Measurements from ENCODE around the gene PLCB3. TPM values are rescaled to one million over a fixed set of nuclear protein-coding genes. Genes with fewer than 3 reads are reported as not detected.
A peak's percentile ranks its signal among the peaks of the same experiment; 100 is the strongest.

Gene PLCB3
- polyA plus RNA-seq, 4 donors = 11.8 to 17.5 (median 14.8) TPM

DNA sequence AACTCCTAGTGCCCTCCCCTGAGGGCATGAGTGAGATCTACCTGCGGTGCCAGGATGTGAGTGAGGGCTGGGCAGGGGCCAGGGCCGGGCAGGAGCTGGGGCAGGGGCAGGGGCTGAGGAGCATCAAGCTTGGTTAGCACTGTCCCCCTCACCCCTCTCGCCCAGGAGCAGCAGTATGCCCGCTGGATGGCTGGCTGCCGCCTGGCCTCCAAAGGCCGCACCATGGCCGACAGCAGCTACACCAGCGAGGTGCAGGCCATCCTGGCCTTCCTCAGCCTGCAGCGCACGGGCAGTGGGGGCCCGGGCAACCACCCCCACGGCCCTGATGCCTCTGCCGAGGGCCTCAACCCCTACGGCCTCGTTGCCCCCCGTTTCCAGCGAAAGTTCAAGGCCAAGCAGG lies 31.1 kb upstream of the PLCB3 start:
- no peak for DNase-seq (ENCODE audit: low read depth in 4 of 4, low spot score in 2 of 4)

GRCh38 chr11:64220798-64221197 lies 30.5 kb upstream of the PLCB3 start:
- DNase-seq (ENCODE audit: low read depth in 4 of 4, low spot score in 2 of 4) = no peak

- DNase-seq (ENCODE audit: low read depth in 4 of 4, low spot score in 2 of 4) = no peak
Observed at GRCh38 chr11:64222651-64223000, 28.7 kb upstream of the PLCB3 start.

DNA sequence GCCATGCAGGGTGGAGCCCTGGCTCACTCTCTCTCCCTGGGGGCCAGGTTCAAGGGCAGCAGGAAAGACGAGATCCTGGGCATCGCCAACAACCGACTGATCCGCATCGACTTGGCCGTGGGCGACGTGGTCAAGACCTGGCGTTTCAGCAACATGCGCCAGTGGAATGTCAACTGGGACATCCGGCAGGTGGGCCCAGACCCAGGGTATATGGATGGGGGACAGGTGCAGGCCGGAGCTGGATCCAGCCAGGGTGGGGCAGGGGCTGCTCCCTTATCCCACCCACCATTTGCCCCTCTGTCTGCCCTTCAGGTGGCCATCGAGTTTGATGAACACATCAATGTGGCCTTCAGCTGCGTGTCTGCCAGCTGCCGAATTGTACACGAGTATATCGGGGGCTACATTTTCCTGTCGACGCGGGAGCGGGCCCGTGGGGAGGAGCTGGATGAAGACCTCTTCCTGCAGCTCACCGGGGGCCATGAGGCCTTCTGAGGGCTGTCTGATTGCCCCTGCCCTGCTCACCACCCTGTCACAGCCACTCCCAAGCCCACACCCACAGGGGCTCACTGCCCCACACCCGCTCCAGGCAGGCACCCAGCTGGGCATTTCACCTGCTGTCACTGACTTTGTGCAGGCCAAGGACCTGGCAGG lies 28.2 kb upstream of the PLCB3 start:
- DNase-seq (ENCODE audit: low read depth in 4 of 4, low spot score in 2 of 4) = no peak

DNA sequence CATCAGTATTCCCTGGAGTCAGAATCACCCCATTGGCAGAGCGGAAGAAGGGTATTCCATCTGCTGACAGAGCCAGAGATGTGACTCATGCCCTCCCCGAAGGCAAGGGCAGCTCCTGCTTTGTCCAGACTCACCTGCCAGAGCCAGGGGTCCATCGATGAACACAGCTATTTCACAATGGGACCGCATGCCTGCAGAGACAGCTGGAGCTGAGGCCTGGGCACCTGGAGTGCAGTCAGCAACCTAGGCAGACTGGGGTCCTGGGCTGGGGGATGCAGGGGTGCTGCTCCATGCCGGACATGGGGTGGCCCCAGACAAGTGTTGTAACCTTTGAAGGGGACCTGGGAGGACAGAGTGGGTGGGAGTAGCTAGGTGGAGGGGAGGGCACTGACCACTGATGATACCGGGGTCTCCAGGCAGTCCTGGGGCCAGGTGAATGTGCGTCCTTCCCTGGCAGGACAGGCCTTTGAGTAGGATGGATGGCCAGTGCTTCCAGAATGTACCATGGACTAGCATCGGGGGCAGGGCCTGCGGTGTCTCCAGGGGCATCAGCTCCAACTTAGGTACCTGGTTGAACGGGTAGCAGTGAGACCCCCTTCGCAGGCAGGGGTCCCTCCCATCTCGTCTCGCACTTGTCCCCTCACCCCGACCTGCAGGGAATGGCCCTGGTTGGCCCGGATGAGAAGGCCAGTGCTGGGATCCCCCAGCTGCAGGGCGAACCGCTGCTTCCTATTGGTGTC lies 27.0 kb upstream of the PLCB3 start:
- no peak for DNase-seq (ENCODE audit: low read depth in 4 of 4, low spot score in 2 of 4)

GRCh38 chr11:64224891-64225607 lies 26.3 kb upstream of the PLCB3 start:
- no peak for DNase-seq (ENCODE audit: low read depth in 4 of 4, low spot score in 2 of 4)

DNA sequence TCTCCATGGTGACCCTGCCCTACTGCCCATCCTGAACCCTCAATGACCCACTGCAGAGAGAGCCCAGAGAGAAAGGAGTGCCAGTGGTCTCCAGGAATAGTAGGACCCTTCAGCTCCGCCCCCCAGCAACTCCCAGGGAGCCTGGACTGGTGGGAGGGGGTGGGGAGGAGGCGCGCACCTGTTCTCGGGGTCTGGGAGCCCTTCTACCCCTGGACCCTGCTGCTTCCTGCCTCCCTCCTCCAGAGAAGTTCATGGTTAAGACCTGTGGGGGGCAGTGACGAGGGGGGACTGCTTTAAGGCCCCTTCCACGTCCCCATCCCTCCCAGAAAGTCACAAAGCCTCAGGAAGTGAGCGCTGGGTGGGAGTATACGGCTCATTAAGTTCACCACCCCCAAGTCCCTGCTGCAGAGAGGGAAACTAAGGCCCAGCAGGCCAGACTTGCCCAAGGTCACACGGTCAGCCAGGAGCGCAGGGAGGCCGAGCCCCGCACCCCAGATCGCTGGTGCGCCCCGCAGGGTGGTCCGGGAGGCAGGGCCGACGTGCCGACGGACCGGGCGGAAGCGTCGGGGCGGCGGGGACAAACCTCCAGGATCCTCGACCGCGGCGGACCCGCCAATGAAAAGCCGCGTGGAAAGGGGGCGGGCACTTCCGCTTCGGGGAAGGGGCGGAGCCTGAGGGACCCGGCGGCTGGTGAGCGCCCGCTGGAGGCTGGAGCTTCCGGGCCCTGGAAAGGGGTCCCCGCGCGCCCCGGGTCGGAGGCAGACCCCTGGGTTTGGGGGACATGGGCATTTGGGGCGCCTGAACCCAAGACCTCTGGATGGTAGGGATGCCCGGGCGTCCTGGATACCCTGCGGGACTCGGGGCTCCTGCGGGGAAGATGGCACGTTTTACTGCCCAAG lies 25.5 kb upstream of the PLCB3 start, which contains the start of the genes NUDT22 and TRPT1:
Gene NUDT22 (plus strand): TSS at position 667 of the 899 bp plus-strand sequence. CDS start 379 bp downstream, outside the sequence.
Gene TRPT1 (minus strand): TSS at position 579 of the 899 bp plus-strand sequence. CDS start 326 bp downstream, at position 253.
- DNase-seq (ENCODE audit: low read depth in 4 of 4, low spot score in 2 of 4) = peak in 2 of 4 donors; percentile 82 to 83

DNA sequence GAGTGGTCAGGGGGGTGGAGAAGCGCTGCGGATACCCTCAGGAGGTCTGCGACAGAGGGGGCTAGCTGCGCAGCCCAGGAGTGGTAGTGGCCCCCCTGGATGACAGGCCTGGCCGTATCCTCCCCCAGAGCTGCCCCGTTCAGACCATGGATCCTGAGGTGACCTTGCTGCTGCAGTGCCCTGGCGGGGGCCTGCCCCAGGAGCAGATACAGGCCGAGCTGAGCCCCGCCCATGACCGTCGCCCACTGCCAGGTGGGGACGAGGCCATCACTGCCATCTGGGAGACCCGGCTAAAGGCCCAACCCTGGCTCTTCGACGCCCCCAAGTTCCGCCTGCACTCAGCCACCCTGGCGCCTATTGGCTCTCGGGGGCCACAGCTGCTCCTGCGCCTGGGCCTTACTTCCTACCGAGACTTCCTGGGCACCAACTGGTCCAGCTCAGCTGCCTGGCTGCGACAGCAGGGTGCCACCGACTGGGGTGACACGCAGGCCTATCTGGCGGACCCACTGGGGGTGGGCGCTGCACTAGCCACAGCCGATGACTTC lies 24.8 kb upstream of the PLCB3 start:
- DNase-seq (ENCODE audit: low read depth in 4 of 4, low spot score in 2 of 4) = no peak

DNA sequence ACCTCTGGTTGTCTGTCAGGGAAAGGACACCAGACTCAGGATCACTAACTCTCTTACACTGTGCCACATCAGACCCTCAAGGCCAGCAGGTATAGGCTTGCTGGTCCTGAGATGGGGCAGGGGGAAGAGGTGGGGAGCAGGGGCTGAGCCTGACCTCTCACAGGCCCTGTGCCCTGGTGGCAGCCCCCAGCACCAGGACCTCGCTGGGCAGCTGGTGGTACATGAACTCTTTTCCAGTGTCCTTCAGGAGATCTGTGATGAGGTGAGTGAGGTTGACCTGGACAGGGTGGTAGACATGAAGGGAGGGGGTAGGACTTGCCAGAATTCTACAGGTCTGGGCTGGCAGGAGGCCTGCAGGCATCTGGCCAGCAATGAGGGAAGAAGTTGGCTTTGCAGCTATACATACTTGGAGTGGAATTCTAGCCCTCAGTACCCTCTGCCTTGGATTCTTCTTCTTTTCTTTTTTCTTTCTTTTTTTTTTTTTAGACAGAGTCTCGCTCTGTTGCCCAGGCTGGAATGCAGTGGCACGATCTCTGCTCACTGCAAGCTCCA lies 23.8 kb upstream of the PLCB3 start:
- no peak for DNase-seq (ENCODE audit: low read depth in 4 of 4, low spot score in 2 of 4)

DNA sequence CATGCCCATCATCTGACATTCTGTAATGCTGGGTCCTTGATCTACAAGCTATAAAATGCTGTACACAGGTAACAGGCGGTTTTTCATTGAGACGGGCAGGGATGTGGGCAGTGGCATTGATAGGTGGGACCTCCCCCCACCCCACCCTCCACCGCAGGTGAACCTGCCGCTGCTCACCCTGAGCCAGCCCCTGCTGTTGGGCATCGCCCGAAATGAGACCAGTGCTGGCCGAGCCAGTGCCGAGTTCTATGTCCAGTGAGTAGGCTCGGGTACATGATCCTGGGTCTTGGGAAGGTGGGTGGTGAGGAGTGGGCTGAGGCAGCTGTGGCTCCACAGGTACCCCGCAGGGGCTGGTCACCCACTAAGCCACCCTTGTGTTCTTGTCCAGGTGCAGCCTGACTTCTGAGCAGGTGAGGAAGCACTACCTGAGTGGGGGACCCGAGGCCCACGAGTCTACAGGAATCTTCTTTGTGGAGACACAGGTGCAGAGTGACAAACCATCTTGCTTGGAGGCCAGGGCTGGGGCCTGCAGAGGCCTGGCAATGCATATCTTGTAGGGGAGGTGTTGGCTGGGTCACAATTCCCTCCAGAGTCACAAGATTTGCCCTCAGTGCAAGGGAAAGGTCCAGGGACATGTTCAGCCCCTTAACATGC lies 22.1 kb upstream of the PLCB3 start:
- DNase-seq (ENCODE audit: low read depth in 4 of 4, low spot score in 2 of 4) = no peak

DNA sequence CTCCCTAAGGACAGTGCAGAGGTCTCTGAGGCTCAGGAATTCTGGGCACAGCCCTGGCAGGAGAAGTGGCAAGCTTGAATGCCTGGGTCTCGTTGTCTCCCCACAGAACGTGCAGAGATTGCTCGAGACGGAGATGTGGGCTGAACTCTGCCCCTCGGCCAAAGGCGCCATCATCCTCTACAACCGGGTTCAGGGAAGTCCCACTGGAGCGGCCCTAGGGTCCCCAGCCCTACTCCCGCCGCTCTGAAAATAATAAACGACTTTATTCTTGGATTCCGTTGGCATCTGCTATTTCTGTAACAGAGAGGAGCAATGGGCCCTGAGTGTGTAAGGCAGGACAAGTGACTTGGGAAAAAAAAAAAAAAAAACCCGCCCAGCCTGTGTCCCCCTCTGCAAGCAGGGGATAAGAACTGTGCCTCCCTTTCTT lies 21.6 kb upstream of the PLCB3 start:
- no peak for DNase-seq (ENCODE audit: low read depth in 4 of 4, low spot score in 2 of 4)

DNA sequence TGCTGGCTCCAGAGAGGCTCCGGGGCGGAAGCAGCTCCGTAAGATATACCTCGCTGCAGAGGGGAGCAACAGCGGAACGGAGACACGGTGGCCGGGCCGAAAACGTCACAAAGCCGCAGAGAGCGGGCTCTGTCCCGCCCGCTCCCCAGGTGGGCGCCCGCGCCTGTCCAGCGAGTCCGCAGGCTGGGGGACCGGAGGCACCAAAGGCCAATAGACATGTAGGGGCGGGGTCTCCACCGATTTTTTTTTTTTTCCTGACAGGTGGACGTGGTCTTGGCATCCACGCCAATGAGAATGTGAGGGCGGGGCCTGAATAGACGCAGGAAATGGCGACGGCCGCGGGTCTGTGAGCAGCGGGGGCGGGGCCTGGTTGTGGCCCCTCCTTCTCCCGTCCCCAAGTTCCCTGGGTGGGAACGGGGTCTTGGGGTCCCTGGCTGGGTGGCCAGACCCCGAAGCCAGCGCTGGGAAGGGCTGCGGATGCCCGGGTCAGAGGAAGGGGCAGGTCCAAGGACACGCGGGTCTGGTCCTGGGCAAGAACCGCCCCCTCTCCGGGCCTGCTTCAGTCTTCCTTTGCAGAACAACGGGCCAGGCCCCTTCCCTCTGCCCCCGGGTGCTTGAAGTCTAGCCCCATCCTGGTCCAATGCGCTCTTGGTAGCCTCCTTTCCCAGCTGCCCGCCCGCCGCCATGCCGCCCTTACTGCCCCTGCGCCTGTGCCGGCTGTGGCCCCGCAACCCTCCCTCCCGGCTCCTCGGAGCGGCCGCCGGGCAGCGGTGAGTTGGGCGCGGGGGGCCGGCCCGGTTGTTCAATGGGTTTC lies 21.0 kb upstream of the PLCB3 start, which contains the start of gene DNAJC4:
Gene DNAJC4 (plus strand): TSS at position 378 of the 814 bp plus-strand sequence. CDS start 307 bp downstream, at position 685.
- DNase-seq (ENCODE audit: low read depth in 4 of 4, low spot score in 2 of 4) = peak; percentile 83 to 95 (median 86)

DNA sequence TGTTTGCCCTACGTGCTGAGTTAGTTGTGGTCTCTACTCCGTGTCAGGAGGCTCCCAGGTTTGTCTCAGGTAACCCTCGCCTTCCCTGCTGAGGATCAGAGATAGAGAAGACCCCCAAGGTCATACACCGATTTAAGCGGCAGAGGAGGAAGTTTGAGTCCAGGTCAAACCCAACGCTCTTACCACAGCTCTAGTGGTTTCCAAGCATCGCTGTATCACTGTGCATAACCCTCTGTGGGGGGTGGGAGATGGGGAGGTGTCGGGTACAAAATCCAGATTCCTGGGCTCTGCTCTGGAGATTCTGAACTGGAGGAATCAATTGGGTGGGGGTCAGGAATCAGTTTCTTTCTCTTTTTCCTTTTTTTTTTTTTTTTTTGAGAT lies 20.4 kb upstream of the PLCB3 start:
- no peak for DNase-seq (ENCODE audit: low read depth in 4 of 4, low spot score in 2 of 4)

GRCh38 chr11:64231546-64231945 lies 19.8 kb upstream of the PLCB3 start:
- DNase-seq (ENCODE audit: low read depth in 4 of 4, low spot score in 2 of 4) = no peak

- no peak for DNase-seq (ENCODE audit: low read depth in 4 of 4, low spot score in 2 of 4)
Observed at GRCh38 chr11:64232182-64232966, 19.0 kb upstream of the PLCB3 start.

DNA sequence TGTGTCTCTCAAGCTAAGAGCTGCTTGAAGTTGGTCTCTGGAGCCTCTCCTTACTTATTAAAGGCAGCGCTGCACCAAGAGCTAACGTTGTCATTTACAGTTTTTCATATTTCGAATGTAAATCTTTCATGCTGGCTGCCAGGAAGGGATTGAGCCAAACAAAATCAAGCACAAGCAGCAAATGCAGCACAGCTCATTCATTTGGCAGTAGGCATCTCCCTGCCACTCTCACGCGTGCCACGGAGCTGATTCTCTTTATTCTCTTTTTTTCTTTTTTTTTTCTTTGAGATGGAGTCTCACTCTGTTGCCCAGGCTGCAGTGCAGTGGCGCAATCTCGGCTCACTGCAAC lies 18.4 kb upstream of the PLCB3 start:
- DNase-seq (ENCODE audit: low read depth in 4 of 4, low spot score in 2 of 4) = no peak

DNA sequence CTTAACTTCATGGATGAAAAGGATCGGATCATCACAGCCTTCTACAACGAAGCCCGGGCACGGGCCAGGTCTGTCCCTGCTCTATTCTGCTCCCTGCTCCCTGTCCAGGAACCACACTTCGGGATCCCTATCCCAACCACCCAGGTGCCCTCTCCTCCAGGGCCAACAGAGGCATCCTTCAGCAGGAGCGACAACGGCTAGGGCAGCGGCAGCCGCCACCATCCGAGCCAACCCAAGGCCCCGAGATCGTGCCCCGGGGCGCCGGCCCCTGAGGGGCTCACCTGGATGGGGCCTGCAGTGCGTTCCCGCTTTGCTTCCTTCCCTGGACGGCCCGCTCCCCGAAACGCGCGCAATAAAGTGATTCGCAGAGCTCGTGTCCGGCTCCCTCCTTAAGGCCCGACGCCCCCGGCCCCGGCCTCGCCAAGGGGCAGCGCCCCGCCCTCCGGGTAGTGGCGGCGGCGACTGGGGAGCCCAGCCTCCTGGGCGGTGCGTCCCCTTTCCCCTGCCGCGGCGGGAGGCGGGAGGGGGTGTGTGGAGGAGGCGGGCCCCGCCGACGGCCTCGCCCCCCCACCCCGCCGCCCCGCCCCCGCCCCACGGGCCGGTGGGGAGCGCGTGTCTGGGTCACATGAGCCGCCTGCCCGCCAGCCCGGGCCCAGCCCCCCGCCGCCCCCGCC lies 17.3 kb upstream of the PLCB3 start, which contains the start of gene VEGFB:
Gene VEGFB (plus strand): TSS at position 672 of the 674 bp plus-strand sequence. CDS start 250 bp downstream, outside the sequence.
- DNase-seq (ENCODE audit: low read depth in 4 of 4, low spot score in 2 of 4) = no peak
